ENCODE measurements around the gene WASF1.

- no peak for TF ChIP-seq E2F4 (CRISPR knock-in tag; IDR thresholded peaks at IDR 0.05; ENCODE audit: borderline replicate concordance, low read depth)
- no peak for TF ChIP-seq USF2 (CRISPR knock-in tag; IDR thresholded peaks at IDR 0.05)
- TF ChIP-seq SP1 (CRISPR knock-in tag; conservative IDR thresholded peaks at IDR 0.05): no peak
- TF ChIP-seq CTCF (IDR thresholded peaks at IDR 0.05): no peak
- no peak for TF ChIP-seq ZNF416 (CRISPR knock-in tag; IDR thresholded peaks at IDR 0.05)
- TF ChIP-seq ATF3 (CRISPR knock-in tag; conservative IDR thresholded peaks at IDR 0.05): no peak
- no peak for TF ChIP-seq TP53 (CRISPR knock-in tag; IDR thresholded peaks at IDR 0.05)
- no peak for TF ChIP-seq ZNF512 (CRISPR knock-in tag; IDR thresholded peaks at IDR 0.05; ENCODE audit: borderline replicate concordance)
- TF ChIP-seq ATF6 (CRISPR knock-in tag; IDR thresholded peaks at IDR 0.05): no peak
- TF ChIP-seq RELA (CRISPR knock-in tag; IDR thresholded peaks at IDR 0.05; ENCODE audit: borderline replicate concordance): no peak
- TF ChIP-seq NR1H2 (CRISPR knock-in tag; IDR thresholded peaks at IDR 0.05): no peak
- no peak for TF ChIP-seq NFE2L1 (CRISPR knock-in tag; IDR thresholded peaks at IDR 0.05)
Observed at GRCh38 chr6:110095101-110095500, 84.4 kb downstream of the WASF1 start.

Measured in WTC11 (cell line).